ENCODE results near the gene VPS13D. TPM values are rescaled to one million over a fixed set of nuclear protein-coding genes. Genes with fewer than 3 reads are reported as not detected.

VPS13D gene
- total and polyA plus RNA-seq, 2 donors (not counting 3 experiments of a cell fraction or from before 2014, with no cell fraction given), result 13.6 to 48.5 TPM

DNA sequence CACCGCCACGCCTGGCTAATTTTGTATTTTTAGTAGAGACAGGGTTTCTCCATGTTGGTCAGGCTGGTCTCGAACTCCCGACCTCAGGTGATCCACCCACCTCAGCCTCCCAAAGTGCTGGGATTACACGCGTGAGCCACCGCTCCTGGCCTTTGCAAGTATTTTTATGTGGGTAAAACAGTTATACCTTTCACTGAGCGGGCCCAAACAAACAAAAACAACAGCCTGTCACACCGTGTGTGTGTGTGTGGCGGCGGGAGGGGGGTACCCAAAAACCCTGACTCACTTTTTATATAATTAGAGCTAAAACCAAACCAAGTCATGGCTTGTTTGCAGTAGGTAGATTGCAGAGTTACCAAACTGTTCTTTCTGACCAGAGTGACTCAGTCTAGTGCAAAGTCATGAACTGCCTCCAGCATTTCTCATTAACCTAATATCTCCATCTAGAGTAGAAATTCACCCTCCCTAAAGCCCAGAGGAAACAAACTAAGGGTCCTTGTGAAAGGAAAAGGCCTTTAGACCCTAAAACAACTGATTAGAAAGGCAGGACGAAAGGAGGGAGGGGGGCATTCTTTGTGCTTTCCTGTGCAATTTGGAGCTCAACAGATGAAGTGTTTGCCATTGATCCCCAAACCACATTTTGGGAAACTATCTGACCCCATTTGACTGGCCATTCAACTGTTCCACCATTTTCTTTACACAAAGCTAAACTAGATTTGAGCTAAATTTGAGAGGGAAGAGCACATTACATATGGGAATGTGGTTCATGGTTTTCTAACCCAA lies 207.2 kb downstream of the VPS13D start:
- Histone ChIP-seq H3K27ac (ENCODE audit: insufficient read depth, low read depth, low read length) (peak overlapping the region; percentile 49), H3K4me2 (ENCODE audit: insufficient read depth, low read length) (no peak overlapping the region)

More for the DNA sequence above, 207.2 kb downstream of the VPS13D start:
- Histone ChIP-seq H4K20me1 (replicated peaks; ENCODE audit: control insufficient read depth, extremely low read depth, insufficient read depth, low read length) (no peaks in the 10 kb centered on the region), H3K9me1 (replicated peaks; ENCODE audit: control insufficient read depth, extremely low read depth, insufficient read depth, low read length) (no peaks in the 10 kb centered on the region), H2AFZ (ENCODE audit: low read depth, low read length) (no peak overlapping the region), H3K9ac (replicated peaks; ENCODE audit: extremely low read depth, insufficient read depth, low read length) (no peak overlapping the region), H3K36me3 (ENCODE audit: control insufficient read depth in 2 of 2, extremely low read depth in 1 of 2, insufficient read depth in 2 of 2, low read length in 2 of 2) (no peaks in the 10 kb centered on the region), H3K4me3 (replicated peaks in 1 of 3; ENCODE audit: insufficient read depth in 1 of 3, low read depth in 1 of 3, low read length in 3 of 3) (no peak overlapping the region), H3K9me3 (replicated peaks; ENCODE audit: control insufficient read depth, insufficient read depth, low read length) (no peaks in the 10 kb centered on the region), H3K79me2 (ENCODE audit: control insufficient read depth, insufficient read depth, low read length) (no peaks in the 10 kb centered on the region), H3K27me3 (ENCODE audit: control insufficient read depth in 2 of 2, insufficient read depth in 2 of 2, low read length in 2 of 2) (no peaks in the 10 kb centered on the region), H3K4me1 (ENCODE audit: control insufficient read depth, extremely low read depth, insufficient read depth, low read length) (peaks cover 61% of the 10 kb centered on the region)
- dilution Hi-C loops (cut with MboI; ENCODE audit: extremely low pct_ligation_motif_present, low sequenced_read_pairs) (no loop called here), intact Hi-C loops (cut with micrococcal nuclease) (no loop called here)
- ChIA-PET POLR2A (interaction anchor here (2.8 kb wide), 1 partner anchor 18 kb away, joined by 9 read pairs; no protein-coding TSS in a partner anchor), CTCF (interaction anchor here (1.0 to 1.6 kb wide), 6 partner anchors 10 to 45 kb away, joined by 3 to 4 read pairs (median 4); no protein-coding TSS in a partner anchor)
- TF ChIP-seq MYC (IDR thresholded peaks at IDR 0.05; ENCODE audit: low read depth, low read length) (no peak), POLR2AphosphoS5 (IDR thresholded peaks at IDR 0.05; ENCODE audit: insufficient read depth, low read depth, low read length) (no peak), JUN (IDR thresholded peaks at IDR 0.05; ENCODE audit: borderline replicate concordance, insufficient read depth, insufficient read length, low read depth) (no peak), GATA2 (IDR thresholded peaks at IDR 0.05; ENCODE audit: insufficient read depth, insufficient read length, low read depth, low read length) (no peak), EZH2 (IDR thresholded peaks at IDR 0.05; ENCODE audit: borderline replicate concordance, low read depth, low read length, severe bottlenecking) (no peak), FOS (IDR thresholded peaks at IDR 0.05; ENCODE audit: borderline replicate concordance, insufficient read depth, low read length) (no peak), POLR2A (IDR thresholded peaks at IDR 0.05; ENCODE audit: low read depth, low read length) (no peak)
- TF ChIP-seq, protein P1, sequence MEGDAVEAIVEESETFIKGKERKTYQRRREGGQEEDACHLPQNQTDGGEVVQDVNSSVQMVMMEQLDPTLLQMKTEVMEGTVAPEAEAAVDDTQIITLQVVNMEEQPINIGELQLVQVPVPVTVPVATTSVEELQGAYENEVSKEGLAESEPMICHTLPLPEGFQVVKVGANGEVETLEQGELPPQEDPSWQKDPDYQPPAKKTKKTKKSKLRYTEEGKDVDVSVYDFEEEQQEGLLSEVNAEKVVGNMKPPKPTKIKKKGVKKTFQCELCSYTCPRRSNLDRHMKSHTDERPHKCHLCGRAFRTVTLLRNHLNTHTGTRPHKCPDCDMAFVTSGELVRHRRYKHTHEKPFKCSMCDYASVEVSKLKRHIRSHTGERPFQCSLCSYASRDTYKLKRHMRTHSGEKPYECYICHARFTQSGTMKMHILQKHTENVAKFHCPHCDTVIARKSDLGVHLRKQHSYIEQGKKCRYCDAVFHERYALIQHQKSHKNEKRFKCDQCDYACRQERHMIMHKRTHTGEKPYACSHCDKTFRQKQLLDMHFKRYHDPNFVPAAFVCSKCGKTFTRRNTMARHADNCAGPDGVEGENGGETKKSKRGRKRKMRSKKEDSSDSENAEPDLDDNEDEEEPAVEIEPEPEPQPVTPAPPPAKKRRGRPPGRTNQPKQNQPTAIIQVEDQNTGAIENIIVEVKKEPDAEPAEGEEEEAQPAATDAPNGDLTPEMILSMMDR (IDR thresholded peaks at IDR 0.05; ENCODE audit: extremely low read depth in 1 of 2, insufficient read depth in 1 of 2, low read depth in 1 of 2, low read length in 2 of 2), result no peak
- FAIRE-seq (no peak), DNase-seq (ENCODE audit: low read depth, low spot score) (peak; percentile 45)
- no TSS peak for BruUV-seq (replicated peaks)

Measured in endothelial cell of umbilical vein (primary cell).